Subcutaneous abdominal adipose tissue (tissue), 5 donors: ENCODE measurements around the gene DENND5A.
"Not testable (repeated sequence)": the region's sequence is repeated elsewhere in the genome, so short reads cannot be mapped to it uniquely, and the experiment has no call there.

Experiments used
- H3K27ac ChIP-seq: one replicate; pipeline ENCODE4 v1.7.0; 2013; ENCODE audit warnings: low read depth, mild to moderate bottlenecking, inconsistent platforms, low read length, moderate library complexity
- H3K27me3 ChIP-seq, 5 donors: one replicate each; pipeline ENCODE4 v1.7.0; 2013; ENCODE audit warnings: low read length in 5 of 5, inconsistent platforms in 1 of 5; ENCODE audit not compliant: control insufficient read depth in 5 of 5, insufficient read depth in 4 of 5
- H3K36me3 ChIP-seq, 5 donors: one replicate each; pipeline ENCODE4 v1.7.0; 2013; ENCODE audit warnings: low read length in 5 of 5; ENCODE audit not compliant: control insufficient read depth in 5 of 5, insufficient read depth in 5 of 5
- H3K4me1 ChIP-seq, 5 donors: one replicate each; pipeline ENCODE4 v1.7.0; 2013; ENCODE audit warnings: low read length in 5 of 5, mild to moderate bottlenecking in 3 of 5, moderate library complexity in 1 of 5; ENCODE audit not compliant: control insufficient read depth in 5 of 5, insufficient read depth in 5 of 5
- H3K4me3 ChIP-seq, 5 donors: one replicate each; pipeline ENCODE4 v1.7.0; 2013; ENCODE audit warnings: low read length in 5 of 5, low read depth in 1 of 5
- H3K9ac ChIP-seq, 5 donors: one replicate each; pipeline ENCODE4 v1.7.0; 2013; ENCODE audit warnings: low read length in 5 of 5, mild to moderate bottlenecking in 4 of 5, moderate library complexity in 3 of 5
- H3K9me3 ChIP-seq, 5 donors: one replicate each; pipeline ENCODE4 v1.7.0; 2013; ENCODE audit warnings: low read length in 5 of 5; ENCODE audit not compliant: control insufficient read depth in 5 of 5
- donor health status: healthy.
- donor health status: healthy.
- donor health status: healthy.
- donor health status: healthy.
- donor health status: healthy.

Gene DENND5A

DNA sequence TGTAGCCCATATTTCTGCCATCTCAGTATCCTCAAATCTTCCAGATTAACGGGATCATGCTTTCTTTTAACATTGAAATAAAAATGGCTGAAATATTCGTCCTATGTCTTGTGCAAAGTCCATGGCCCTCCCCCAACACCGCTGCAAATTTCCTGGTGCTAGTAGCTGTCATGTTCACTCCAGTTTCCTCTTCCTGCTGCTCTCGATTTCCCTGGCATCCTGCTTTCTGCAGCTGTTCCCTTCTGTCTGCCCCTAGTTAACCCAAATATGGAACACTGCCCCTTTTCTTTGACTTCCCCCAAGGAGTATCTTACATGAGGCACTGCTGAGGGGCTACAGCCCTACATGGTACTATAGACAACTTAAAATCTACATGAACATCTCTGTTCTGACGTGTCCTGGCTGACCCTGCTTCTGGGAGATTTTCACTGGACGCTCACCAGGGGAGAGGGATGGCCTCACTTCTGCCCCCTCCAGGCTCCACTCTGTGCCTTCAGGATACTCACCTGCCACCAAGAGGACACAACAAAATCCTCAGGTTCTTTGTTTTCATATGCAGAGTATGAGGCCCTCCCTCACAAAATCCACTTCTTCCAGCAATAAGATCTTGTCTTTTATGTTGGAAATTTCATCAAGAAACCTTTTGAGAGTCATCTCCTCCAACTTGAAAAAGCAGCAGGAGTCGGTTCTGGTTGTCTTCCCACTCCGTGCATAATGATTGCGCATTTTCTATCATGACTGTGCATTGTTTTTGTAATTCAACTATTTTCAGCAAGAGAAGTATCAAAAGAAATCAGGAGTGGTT, 144.3 kb downstream of the DENND5A start:
- peaks cover 0 to 3% (median 0%) of the 10 kb centered on the region in 5 donors for H3K4me1 ChIP-seq
- H3K36me3 ChIP-seq: peaks cover 0 to 5% (median 0%) of the 10 kb centered on the region in 5 donors
- H3K9me3 ChIP-seq: no peaks in the 10 kb centered on the region
- no peak overlapping the region for H3K4me3 ChIP-seq
- no peak overlapping the region for H3K9ac ChIP-seq
- H3K27ac ChIP-seq: no peak overlapping the region
- H3K27me3 ChIP-seq: no peaks in the 10 kb centered on the region

DNA sequence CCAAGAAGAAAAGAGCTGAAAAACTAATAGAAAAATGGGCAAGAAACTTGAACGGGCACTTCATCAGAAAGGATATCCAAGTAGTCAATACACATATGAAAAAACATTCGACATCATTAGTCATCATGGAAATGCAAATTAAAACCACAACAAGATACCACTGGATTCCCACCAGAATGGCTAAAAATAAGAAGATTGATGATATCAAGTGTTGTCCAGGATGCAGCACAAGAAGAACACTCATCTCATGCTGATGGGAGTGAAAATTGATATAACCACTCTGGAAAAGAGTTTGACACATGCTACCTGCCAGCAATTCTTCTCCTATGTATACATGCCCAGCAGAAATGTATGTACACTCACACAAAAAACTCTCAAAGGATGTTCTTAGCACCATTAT, 146.9 kb downstream of the DENND5A start:
- Histone ChIP-seq H3K4me3 (no peak overlapping the region), H3K4me1 (peaks cover 0 to 3% (median 0%) of the 10 kb centered on the region in 5 donors), H3K9ac (no peak overlapping the region), H3K27me3 (no peaks in the 10 kb centered on the region), H3K36me3 (peaks cover 0 to 5% (median 0%) of the 10 kb centered on the region in 5 donors), H3K27ac (no peak overlapping the region), H3K9me3 (peaks cover 0 to 1% (median 0%) of the 10 kb centered on the region in 5 donors)

DNA sequence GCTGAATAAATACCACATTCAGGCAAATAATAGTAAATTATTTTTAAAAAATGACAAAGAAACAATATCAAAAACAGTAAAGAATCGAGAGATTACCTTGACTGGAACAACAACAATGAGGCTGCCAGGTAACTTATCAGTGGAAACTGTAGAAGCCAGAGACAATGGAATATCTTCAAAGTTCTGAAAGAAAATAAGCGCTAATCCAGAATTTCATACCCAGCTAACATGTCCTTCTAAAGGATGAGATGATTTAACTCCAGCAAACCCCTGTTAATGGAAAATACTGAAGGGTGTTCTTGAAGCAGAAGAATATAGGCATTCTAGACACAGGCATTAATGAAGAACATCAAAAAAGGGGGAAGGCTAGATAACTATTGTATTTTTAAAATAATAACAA, 153.1 kb downstream of the DENND5A start:
- H3K4me3 ChIP-seq: no peak overlapping the region

DNA sequence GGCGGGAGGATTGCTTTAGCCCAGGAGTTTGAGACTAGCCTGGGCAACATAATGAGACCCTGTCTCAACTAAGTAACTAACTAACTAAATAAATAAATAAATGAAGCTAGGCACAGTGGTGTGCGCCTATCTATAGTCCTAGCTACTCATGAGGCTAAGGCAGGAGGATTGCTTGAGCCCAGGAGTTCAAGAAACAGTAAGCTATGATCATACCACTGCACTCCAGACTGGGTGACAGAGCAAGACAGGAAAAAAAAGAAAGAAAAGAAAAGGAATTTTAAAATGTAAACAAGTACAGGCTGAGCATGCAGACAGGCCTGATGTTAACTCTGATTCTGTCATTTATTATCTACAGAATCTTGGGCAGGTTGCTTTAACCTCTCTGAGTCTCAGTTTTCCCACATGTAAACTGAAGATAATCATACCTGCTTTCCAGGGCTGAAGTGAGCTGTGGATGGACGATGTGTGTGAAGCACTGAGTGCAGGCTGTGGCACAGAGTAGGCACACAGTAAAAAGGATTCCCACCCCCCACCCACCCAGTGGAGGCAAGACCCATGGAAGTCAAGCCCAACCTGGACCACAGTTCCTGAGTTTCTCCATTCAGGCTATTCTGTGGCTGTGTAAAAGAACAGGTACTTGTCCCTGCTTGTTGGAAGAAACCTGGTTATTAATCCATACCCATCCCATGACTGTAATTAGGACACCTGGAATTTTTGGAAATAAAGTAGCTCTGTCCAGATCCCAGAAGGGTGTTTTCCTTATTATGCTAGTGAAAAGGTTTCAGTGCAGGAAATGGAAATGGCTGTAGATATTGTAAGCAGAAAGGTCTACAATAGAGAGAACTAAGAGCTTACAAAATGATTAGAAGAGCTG, 155.1 kb downstream of the DENND5A start:
- Histone ChIP-seq H3K4me1 (no peaks in the 10 kb centered on the region), H3K27ac (no peak overlapping the region), H3K4me3 (no peak overlapping the region), H3K36me3 (no peaks in the 10 kb centered on the region), H3K27me3 (no peaks in the 10 kb centered on the region), H3K9me3 (peaks cover 0 to 10% (median 3%) of the 10 kb centered on the region in 5 donors), H3K9ac (no peak overlapping the region)

More for the DNA sequence above, 153.1 kb downstream of the DENND5A start:
- no peak overlapping the region for H3K27ac ChIP-seq
- peaks cover 0 to 10% (median 3%) of the 10 kb centered on the region in 5 donors for H3K9me3 ChIP-seq
- no peak overlapping the region for H3K9ac ChIP-seq
- H3K36me3 ChIP-seq: no peaks in the 10 kb centered on the region
- H3K4me1 ChIP-seq: no peaks in the 10 kb centered on the region
- no peaks in the 10 kb centered on the region for H3K27me3 ChIP-seq

DNA sequence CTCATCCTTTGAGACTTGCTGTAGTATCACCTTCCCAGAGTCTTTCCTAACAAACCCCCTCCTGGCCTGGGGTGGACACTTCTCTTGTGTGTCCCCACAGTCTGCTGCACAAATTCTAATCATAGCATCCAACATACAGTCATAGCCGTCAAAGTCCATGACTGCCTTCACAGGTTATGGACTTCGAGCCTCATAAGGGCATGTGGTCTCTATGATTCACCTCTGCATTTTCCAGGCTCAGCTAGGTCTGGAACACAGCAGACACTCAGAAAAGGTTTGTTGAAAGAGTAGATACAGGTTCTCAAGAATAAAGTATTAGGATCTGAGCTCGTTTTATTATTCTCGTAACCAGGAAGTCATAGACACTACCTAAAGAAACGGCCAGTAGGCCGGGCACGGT, 160.6 kb downstream of the DENND5A start:
- H3K4me1 ChIP-seq: no peaks in the 10 kb centered on the region
- H3K27me3 ChIP-seq: no peaks in the 10 kb centered on the region
- H3K9ac ChIP-seq: no peak overlapping the region
- H3K9me3 ChIP-seq: no peaks in the 10 kb centered on the region
- no peak overlapping the region for H3K27ac ChIP-seq
- H3K4me3 ChIP-seq: no peak overlapping the region
- H3K36me3 ChIP-seq: no peaks in the 10 kb centered on the region

DNA sequence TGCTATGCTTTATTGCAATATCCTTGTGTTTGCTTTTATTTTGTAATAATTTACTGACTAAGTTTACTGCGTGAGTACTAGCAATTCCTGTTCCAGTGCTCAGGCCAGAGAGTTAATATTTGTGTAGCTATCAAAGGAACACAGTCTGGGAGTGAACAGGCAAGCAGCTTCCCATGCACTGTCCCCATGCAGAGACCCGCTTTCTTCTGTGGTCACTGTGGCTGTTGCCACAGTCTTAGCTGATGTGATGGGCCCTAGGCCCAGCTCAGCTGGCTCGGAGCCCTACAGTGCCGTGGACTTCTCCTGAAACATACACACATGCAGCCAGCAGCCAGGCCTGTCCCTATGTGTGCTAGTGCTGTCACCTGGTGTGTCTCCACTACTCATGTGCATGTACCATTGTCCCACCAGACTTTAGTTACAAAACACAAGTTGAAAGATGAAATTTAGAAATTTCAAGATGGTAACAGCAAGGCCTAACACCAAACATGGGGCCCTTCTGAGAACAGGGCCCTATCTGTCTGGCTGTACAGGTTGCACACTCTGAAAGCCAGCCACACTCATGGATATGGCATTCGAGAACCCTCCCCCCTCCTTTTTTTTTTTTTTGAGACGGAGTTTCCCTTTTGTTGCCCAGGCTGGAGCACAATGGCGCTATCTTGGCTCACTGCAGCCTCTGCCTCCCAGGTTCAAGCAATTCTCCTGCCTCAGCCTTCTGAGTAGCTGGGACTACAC, 161.4 kb downstream of the DENND5A start:
- H3K27me3 ChIP-seq: no peaks in the 10 kb centered on the region

DNA sequence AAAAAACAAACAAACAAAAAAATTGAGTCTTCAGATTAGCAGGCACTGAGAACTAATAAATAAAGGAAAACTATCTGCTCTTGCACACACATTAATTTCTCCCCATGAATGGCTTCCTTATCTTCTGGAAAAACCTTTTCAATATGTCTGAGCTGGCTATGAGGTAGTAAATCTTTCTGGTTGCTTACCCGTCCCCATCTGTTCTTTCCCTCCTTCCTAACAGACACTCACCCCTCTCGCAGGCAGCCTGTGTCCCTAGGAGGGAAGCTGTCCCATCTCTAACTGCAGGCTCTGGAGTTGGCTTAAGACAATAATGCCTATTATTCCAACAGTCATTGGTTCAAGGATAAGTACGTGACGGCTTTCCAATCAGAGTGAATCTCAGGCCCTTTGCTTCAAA, 165.5 kb downstream of the DENND5A start:
- H3K27ac ChIP-seq: no peak overlapping the region
- no peak overlapping the region for H3K4me3 ChIP-seq
- no peaks in the 10 kb centered on the region for H3K4me1 ChIP-seq
- no peaks in the 10 kb centered on the region for H3K36me3 ChIP-seq
- no peak overlapping the region for H3K9ac ChIP-seq
- H3K9me3 ChIP-seq: no peaks in the 10 kb centered on the region
- no peaks in the 10 kb centered on the region for H3K27me3 ChIP-seq

More for the DNA sequence above, 161.4 kb downstream of the DENND5A start:
- Histone ChIP-seq H3K27ac (no peak overlapping the region), H3K4me3 (no peak overlapping the region), H3K36me3 (no peaks in the 10 kb centered on the region), H3K9ac (no peak overlapping the region), H3K4me1 (no peaks in the 10 kb centered on the region), H3K9me3 (no peaks in the 10 kb centered on the region)

DNA sequence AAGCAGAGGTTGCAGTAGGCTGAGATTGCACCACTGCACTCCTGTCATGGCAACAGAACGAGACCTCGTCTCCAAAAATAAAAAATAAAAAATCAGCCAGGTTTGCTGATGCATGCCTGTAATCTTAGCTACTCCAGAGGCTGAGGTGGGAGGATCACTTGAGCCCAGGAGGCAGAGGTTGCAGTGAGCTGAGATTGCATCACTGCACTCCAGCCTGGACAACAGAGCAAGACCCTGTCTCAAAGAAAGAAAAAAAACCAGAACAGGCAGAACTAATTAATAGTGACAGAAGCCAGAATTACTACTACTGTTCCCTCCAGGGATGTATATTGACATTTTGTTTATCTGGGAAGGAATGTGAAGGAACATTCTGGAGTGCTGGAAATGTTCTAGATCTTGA, 166.7 kb downstream of the DENND5A start:
- H3K36me3 ChIP-seq, H3K27me3 ChIP-seq, H3K9me3 ChIP-seq, H3K4me3 ChIP-seq, H3K9ac ChIP-seq, H3K4me1 ChIP-seq, H3K27ac ChIP-seq: not testable (repeated sequence)

DNA sequence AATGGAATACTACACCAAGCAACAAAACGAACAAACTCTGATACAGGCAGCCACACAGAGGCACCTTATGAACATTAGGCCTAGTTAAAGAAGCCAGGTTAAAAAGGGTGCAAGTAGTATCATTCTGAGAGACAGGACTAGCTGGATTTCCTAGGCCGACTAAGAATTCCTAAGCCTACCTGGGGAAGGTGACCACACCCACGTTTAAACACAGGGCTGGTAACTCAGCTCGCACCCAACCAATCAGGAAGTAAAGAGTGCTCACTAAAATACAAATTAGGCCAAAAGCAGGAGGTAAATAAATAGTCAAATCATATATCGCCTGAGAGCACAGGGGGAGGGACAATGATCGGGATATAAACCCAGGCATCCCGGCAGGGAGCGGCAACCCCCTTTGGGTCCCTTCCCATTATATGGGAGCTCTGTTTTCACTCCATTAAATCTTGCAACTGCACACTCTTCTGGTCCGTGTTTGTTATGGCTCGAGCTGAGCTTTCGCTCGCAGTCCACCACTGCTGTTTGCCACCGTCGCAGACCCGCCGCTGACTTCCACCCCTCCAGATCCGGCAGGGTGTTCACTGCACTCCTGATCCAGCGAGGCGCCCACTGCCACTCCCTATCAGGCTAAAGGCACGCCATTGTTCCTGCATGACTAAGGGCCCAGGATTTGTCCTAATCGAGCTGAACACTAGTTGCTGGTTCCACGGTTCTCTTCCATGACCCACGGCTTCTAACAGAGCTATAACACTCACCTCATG, 167.8 kb downstream of the DENND5A start:
- not testable (repeated sequence) for H3K9ac ChIP-seq, H3K36me3 ChIP-seq, H3K27ac ChIP-seq, H3K4me1 ChIP-seq, H3K9me3 ChIP-seq, H3K4me3 ChIP-seq, H3K27me3 ChIP-seq
